ENCODE results near the gene TMEM108. TPM values are rescaled to one million over a fixed set of nuclear protein-coding genes. Genes with fewer than 3 reads are reported as not detected.

TMEM108 gene
- total RNA-seq, 6 experiments from 2014 or later: 0.10 to 0.20 TPM; not detected in 4

GRCh38 chr3:133408366-133408765 lies 370.2 kb downstream of the TMEM108 start:
- Histone ChIP-seq H3K27me3 (no peaks in the 10 kb centered on the region), H3K4me3 (no peak overlapping the region), H3K4me1 (no peaks in the 10 kb centered on the region), H3K36me3 (no peaks in the 10 kb centered on the region), H3K27ac (no peak overlapping the region), H3K9me3 (no peaks in the 10 kb centered on the region)
- intact Hi-C loops (cut with DNase I): no loop called here
- 70% methylated on average over 2 of the region's 2 CpGs for WGBS (ENCODE audit: insufficient coverage, low coverage, low lambda C conversion rate, missing lambda C conversion rate)
- DNase-seq (no peak), ATAC-seq (no peak)
- no peak for TF ChIP-seq POLR2A (IDR thresholded peaks at IDR 0.05)
- TF ChIP-seq, protein P1, sequence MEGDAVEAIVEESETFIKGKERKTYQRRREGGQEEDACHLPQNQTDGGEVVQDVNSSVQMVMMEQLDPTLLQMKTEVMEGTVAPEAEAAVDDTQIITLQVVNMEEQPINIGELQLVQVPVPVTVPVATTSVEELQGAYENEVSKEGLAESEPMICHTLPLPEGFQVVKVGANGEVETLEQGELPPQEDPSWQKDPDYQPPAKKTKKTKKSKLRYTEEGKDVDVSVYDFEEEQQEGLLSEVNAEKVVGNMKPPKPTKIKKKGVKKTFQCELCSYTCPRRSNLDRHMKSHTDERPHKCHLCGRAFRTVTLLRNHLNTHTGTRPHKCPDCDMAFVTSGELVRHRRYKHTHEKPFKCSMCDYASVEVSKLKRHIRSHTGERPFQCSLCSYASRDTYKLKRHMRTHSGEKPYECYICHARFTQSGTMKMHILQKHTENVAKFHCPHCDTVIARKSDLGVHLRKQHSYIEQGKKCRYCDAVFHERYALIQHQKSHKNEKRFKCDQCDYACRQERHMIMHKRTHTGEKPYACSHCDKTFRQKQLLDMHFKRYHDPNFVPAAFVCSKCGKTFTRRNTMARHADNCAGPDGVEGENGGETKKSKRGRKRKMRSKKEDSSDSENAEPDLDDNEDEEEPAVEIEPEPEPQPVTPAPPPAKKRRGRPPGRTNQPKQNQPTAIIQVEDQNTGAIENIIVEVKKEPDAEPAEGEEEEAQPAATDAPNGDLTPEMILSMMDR (IDR thresholded peaks at IDR 0.05): no peak

DNA sequence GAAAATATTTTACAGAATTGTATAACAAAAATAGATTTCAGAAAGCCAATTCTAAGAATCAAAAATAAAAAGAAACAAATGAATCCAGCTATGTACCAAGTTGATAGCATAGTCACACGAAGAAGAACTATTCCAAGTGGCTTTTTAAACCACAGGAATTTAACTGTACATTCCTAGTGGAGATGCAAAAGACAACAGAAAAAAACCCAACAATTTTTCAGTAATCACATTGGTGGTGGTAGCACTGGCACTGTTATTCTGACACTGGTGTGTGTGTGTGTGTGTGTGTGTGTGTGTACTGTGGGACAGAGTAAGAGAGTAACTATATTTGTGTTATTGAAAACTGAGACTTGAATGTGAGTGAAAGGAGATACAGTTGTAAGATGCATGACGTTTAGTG lies 370.8 kb downstream of the TMEM108 start:
- DNase-seq (no peak), ATAC-seq (no peak)
- H3K36me3 ChIP-seq: no peaks in the 10 kb centered on the region
- no peaks in the 10 kb centered on the region for H3K4me1 ChIP-seq
- H3K9me3 ChIP-seq: no peaks in the 10 kb centered on the region
- no peaks in the 10 kb centered on the region for H3K27me3 ChIP-seq
- no peak overlapping the region for H3K4me3 ChIP-seq
- H3K27ac ChIP-seq: no peak overlapping the region
- TF ChIP-seq, protein P1 (IDR thresholded peaks at IDR 0.05): no peak
- no peak for TF ChIP-seq POLR2A (IDR thresholded peaks at IDR 0.05)
- WGBS (ENCODE audit: insufficient coverage, low coverage, low lambda C conversion rate, missing lambda C conversion rate): 41% methylated on average over 2 of the region's 2 CpGs
- intact Hi-C loops (cut with DNase I): no loop called here

DNA sequence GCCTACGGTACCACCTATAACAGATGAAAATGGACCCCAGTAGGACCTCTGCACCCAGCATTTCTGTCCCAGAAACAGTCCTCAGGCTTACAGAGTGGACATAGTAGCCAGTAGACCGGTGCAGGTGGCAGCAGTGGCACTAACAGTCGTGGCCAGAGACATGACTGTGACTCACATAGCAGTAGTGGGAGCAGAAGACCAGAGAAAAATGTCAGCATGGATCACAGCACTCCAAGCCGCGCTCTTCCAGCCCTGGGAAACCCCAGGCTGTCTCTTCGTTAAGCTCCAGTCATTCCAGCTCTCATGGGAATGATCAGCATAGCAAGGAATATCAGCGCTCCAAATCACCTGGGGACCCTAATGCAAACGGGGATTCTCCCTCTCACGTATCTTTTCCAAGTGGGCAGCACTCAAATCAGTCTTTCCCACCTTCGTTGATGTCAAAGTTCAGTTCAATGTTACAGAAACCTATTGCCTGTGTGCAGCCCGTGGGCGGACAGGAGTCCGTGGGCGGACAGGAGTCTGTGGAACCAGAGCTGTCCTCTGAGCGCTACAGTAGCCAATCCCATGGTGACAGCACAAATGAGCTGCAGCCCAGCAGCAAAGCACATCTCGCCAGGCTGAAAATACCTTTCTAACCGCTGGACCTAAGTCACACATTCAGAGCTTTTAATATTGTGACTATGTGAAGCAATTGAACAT lies 372.2 kb downstream of the TMEM108 start:
- no peak overlapping the region for H3K27ac ChIP-seq
- DNase-seq (no peak), ATAC-seq (peak in 3 of 4 donors; percentile 47 to 68 (median 54))
- WGBS (ENCODE audit: insufficient coverage, low coverage, low lambda C conversion rate, missing lambda C conversion rate): 41% methylated on average over 11 of the region's 17 CpGs
- no peaks in the 10 kb centered on the region for H3K27me3 ChIP-seq
- intact Hi-C loops (cut with DNase I): no loop called here
- H3K4me3 ChIP-seq: no peak overlapping the region
- TF ChIP-seq, protein P1 (IDR thresholded peaks at IDR 0.05): no peak
- TF ChIP-seq POLR2A (IDR thresholded peaks at IDR 0.05): no peak
- H3K9me3 ChIP-seq: no peaks in the 10 kb centered on the region
- no peaks in the 10 kb centered on the region for H3K4me1 ChIP-seq
- no peaks in the 10 kb centered on the region for H3K36me3 ChIP-seq

- 66% methylated on average over 23 of the region's 26 CpGs for whole genome bisulfite sequencing (ENCODE audit: insufficient coverage, low coverage, low lambda C conversion rate, missing lambda C conversion rate)
- TF ChIP-seq, protein P1 (IDR thresholded peaks at IDR 0.05): no peak
- TF ChIP-seq POLR2A (IDR thresholded peaks at IDR 0.05): no peak
- no peak overlapping the region for H3K27ac ChIP-seq
These were observed 374.3 kb downstream of the TMEM108 start for GRCh38 chr3:133412183-133413132.

More at GRCh38 chr3:133412183-133413132, 374.3 kb downstream of the TMEM108 start:
- Histone ChIP-seq H3K4me1 (no peaks in the 10 kb centered on the region), H3K27me3 (no peaks in the 10 kb centered on the region), H3K4me3 (no peak overlapping the region), H3K36me3 (no peaks in the 10 kb centered on the region), H3K9me3 (no peaks in the 10 kb centered on the region)
- intact Hi-C loops (cut with DNase I): no loop called here
- DNase-seq (no peak), ATAC-seq (peak; percentile 34 to 57 (median 52))
